ENCODE data around the gene ZNF263. TPM values are rescaled to one million over a fixed set of nuclear protein-coding genes. Genes with fewer than 3 reads are reported as not detected.

ZNF263 gene
- total RNA-seq: 10 to 100 TPM in 5 of 6 experiments, 1 to 10 TPM in 1; 7.1 to 13.9 (median 11.0) TPM
- long read RNA-seq, partial matches to known transcripts: 0 of 2 reads
- long read RNA-seq, other reads (novel, unspliced or antisense): 1 of 2 reads

- no peaks in the 10 kb centered on the region for H3K27me3 ChIP-seq
- intact Hi-C loops (cut with DNase I): loop anchor here in 1 of 2 donors (10.0 kb wide), 1 partner anchor 212 kb away; the partner anchor contains the start of gene C16orf90
Observed at GRCh38 chr16:3282730-3283542, at the start of gene ZNF263. ZNF263 (plus strand) TSS chr16:3283491; CDS start chr16:3283819, 328 bp downstream.

DNA sequence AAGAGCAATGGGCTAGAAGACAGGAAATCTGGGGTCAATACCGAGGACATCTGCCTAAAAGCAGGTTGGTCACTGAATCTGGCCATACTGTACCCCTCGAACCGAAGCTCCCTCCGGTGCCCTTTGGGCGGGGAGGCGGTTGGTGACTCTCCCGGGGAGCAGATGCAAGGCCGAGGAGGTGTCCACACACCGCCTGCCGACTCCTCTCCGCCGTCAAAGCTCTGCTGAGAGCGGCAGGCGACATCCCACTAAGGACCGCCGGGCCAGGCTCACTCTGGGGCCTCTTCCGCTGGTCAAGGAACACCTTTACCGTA is 48.8 kb upstream of the ZNF263 start:
- WGBS (ENCODE audit: insufficient coverage, low coverage, low lambda C conversion rate, missing lambda C conversion rate): 3% methylated on average over 14 of the region's 18 CpGs
- H3K36me3 ChIP-seq: peaks cover 0 to 27% (median 10%) of the 10 kb centered on the region in 4 donors
- no peaks in the 10 kb centered on the region for H3K9me3 ChIP-seq
- peak overlapping the region; percentile 81 to 96 (median 94) for H3K27ac ChIP-seq
- ATAC-seq (no peak), DNase-seq (no peak)
- intact Hi-C loops (cut with DNase I): no loop called here
- peak overlapping the region; percentile 90 to 96 (median 95) for H3K4me3 ChIP-seq
- no peaks in the 10 kb centered on the region for H3K27me3 ChIP-seq
- TF ChIP-seq CTCF (IDR thresholded peaks at IDR 0.05): no peak
- TF ChIP-seq POLR2A (IDR thresholded peaks at IDR 0.05): no peak
- H3K4me1 ChIP-seq: peaks cover 0 to 7% (median 2%) of the 10 kb centered on the region in 4 donors

More at GRCh38 chr16:3282730-3283542, at the start of gene ZNF263:
- ATAC-seq (peak; percentile 94 to 97 (median 96)), DNase-seq (peak; percentile 95 to 98 (median 97))
- Histone ChIP-seq H3K27ac (peak within 1 kb of the TSS; percentile 98 to 99 (median 98)), H3K9me3 (peaks cover 0 to 3% (median 1%) of the 10 kb centered on the region in 4 donors), H3K36me3 (peaks cover 0 to 17% (median 8%) of the 10 kb centered on the region in 4 donors), H3K4me3 (peak within 1 kb of the TSS; percentile 73 to 98 (median 90)), H3K4me1 (peaks cover 0 to 21% (median 3%) of the 10 kb centered on the region in 4 donors)
- TF ChIP-seq POLR2A (IDR thresholded peaks at IDR 0.05) (peak; percentile 65), CTCF (IDR thresholded peaks at IDR 0.05) (no peak)
- 0% methylated on average over 41 of the region's 72 CpGs for WGBS (ENCODE audit: insufficient coverage, low coverage, low lambda C conversion rate, missing lambda C conversion rate)

DNA sequence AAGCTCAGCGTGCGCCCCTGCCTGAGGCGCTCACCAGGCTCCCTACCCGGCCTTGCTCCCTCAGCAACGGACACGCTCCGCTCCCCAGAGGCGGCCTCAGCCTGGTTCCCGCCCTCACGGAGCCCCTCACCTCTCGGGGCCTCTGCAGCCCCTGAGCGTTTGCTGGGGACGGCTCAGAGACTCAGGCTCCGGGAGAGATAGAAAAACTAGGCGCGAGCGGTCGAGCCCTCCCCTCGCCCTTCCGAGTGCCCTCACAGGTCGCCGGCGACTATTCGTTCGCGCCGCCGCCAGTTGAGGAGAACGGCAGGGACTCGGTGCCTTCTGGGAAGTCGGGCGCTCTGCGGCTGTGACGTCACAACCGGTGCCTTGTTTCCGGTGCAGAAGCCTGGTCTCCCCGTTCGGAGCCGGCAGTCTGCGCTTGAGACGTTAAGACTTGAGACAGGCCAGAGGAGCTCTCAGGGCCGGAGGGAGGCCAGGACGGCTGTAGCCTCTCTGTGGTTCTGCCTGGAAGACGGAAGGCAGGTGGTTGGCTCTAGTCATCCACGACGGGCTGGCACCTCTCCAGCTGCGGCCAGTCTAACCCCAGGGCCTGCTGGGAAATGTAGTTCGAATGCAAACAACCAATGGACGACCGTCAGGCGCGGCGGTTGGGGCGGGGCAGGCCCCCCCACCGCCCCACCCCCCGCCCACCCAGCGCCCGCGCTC is 48.3 kb upstream of the ZNF263 start, which contains the start of gene ZNF200:
ZNF200 (minus strand) TSS at position 302 of the 705 bp plus-strand sequence. CDS start 1,403 bp downstream, outside the sequence.
- peak; percentile 96 to 98 (median 97) for DNase-seq
- no peak for TF ChIP-seq CTCF (IDR thresholded peaks at IDR 0.05)
- TF ChIP-seq POLR2A (IDR thresholded peaks at IDR 0.05): peak; percentile 70
- Histone ChIP-seq H3K27ac (peak within 1 kb of the TSS; percentile 81 to 96 (median 94)), H3K4me3 (peak within 1 kb of the TSS; percentile 90 to 96 (median 95)), H3K9me3 (no peaks in the 10 kb centered on the region), H3K36me3 (peaks cover 0 to 27% (median 9%) of the 10 kb centered on the region in 4 donors), H3K4me1 (peaks cover 0 to 7% (median 2%) of the 10 kb centered on the region in 4 donors), H3K27me3 (no peaks in the 10 kb centered on the region)
- ATAC-seq: peak; percentile 98 to 99 (median 98)
- WGBS (ENCODE audit: insufficient coverage, low coverage, low lambda C conversion rate, missing lambda C conversion rate): 2% methylated on average over 19 of the region's 59 CpGs
- intact Hi-C loops (cut with DNase I): no loop called here

DNA sequence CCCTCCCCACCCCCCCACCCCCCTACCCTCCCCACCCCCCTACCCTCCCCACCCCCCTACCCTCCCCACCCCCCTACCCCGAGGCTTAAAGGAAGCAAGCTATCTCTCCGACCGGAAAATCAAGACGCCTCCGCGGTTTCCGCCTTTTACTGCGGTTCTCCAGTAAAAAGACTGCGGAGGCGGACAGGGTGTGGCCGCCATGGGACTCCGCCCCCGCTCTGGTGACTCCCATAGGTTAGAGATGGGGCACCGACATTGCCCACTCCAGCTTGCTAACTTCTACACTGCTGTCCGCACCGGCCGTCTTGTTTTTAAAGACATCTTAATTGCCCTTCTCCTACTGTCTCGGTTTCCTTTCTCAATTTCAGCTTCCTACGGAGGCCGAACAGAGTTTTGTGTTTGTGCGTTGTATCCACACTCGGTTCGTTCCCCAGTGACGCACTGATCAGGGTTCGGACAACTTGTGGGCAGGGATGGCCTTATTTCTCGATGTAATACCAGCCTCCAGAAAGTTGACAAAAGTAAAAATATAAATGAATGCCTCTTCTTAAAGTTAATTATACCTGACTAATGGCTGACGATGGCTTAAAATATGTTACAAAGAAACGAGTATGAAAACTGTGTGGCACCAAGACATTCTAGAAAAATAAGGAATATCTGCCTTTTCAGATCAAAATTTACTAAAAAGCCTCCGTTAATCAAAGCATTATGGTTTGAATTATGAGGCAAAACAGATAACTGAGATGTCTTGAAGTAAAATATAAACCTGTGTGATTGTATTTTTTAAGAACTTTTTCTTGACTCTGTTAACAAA is 47.2 kb upstream of the ZNF263 start:
- no peaks in the 10 kb centered on the region for H3K9me3 ChIP-seq
- no peaks in the 10 kb centered on the region for H3K27me3 ChIP-seq
- WGBS (ENCODE audit: insufficient coverage, low coverage, low lambda C conversion rate, missing lambda C conversion rate): 79% methylated on average over 29 of the region's 29 CpGs
- peaks cover 0 to 18% (median 5%) of the 10 kb centered on the region in 4 donors for H3K36me3 ChIP-seq
- no peak for TF ChIP-seq POLR2A (IDR thresholded peaks at IDR 0.05)
- no peak for TF ChIP-seq CTCF (IDR thresholded peaks at IDR 0.05)
- peaks cover 0 to 7% (median 2%) of the 10 kb centered on the region in 4 donors for H3K4me1 ChIP-seq
- no peak overlapping the region for H3K27ac ChIP-seq
- intact Hi-C loops (cut with DNase I): no loop called here
- ATAC-seq (peak in 1 of 4 donors; percentile 11), DNase-seq (peak in 2 of 3 donors; percentile 59 to 68)
- no peak overlapping the region for H3K4me3 ChIP-seq

All from right lobe of liver (tissue), 6 donors.